MM.1S (cell line): ENCODE data around the gene GRID2IP.

Experiments
- DNase-seq: peaks from one replicate; pipeline ENCODE4 v3.0.0-alpha.2; 2015
- H2AFZ ChIP-seq: fragments of 300-600 bp; sonication (generic); 2 replicates; pipeline ENCODE4 v1.6.0; 2016; ENCODE audit warnings: antibody characterized with exemption, low read length
- H3F3A ChIP-seq: fragments of 300-600 bp; sonication (generic); 2 replicates; pipeline ENCODE4 v1.6.1; 2016; ENCODE audit warnings: mild to moderate bottlenecking, antibody characterized with exemption, low read length, moderate library complexity, mixed read lengths; ENCODE audit not compliant: insufficient read depth
- H3K27ac ChIP-seq: fragments of 300-600 bp; sonication (generic); 2 replicates; pipeline ENCODE4 v1.5.1; 2016; ENCODE audit warnings: mild to moderate bottlenecking, low read length
- H3K27me3 ChIP-seq: fragments of 300-600 bp; sonication (generic); replicated peaks from 2 replicates; pipeline ENCODE4 v1.6.0; 2016; ENCODE audit warnings: low read length; ENCODE audit not compliant: insufficient read depth
- H3K36me3 ChIP-seq: fragments of 300-600 bp; sonication (generic); replicated peaks from 2 replicates; pipeline ENCODE4 v1.6.1; 2016; ENCODE audit warnings: mild to moderate bottlenecking, low read length, mixed read lengths; ENCODE audit not compliant: insufficient read depth
- H3K4me1 ChIP-seq: fragments of 300-600 bp; sonication (generic); 2 replicates; pipeline ENCODE4 v1.6.1; 2016; ENCODE audit warnings: low read length, mixed read lengths
- H3K4me2 ChIP-seq: fragments of 300-600 bp; sonication (generic); 2 replicates; pipeline ENCODE4 v1.6.0; 2016; ENCODE audit warnings: low read depth, low read length
- H3K4me3 ChIP-seq: fragments of 300-600 bp; sonication (generic); 2 replicates; pipeline ENCODE4 v1.5.1; 2016; ENCODE audit warnings: low read length, mixed read lengths
- H3K79me2 ChIP-seq: fragments of 300-600 bp; sonication (generic); 2 replicates; pipeline ENCODE4 v1.6.1; 2016; ENCODE audit warnings: mixed run types, low read length, mixed read lengths
- H3K9ac ChIP-seq: fragments of 300-600 bp; sonication (generic); 2 replicates; pipeline ENCODE4 v1.6.1; 2016; ENCODE audit warnings: low read length, mixed read lengths
- H3K9me2 ChIP-seq: fragments of 300-600 bp; sonication (generic); replicated peaks from 2 replicates; pipeline ENCODE4 v1.6.1; 2016; ENCODE audit warnings: mild to moderate bottlenecking, low read length, mixed read lengths; ENCODE audit not compliant: insufficient read depth
- H3K9me3 ChIP-seq: fragments of 300-600 bp; sonication (generic); replicated peaks from 2 replicates; pipeline ENCODE4 v1.6.1; 2016; ENCODE audit warnings: mild to moderate bottlenecking, low read length, mixed read lengths; ENCODE audit not compliant: insufficient read depth
- H4K20me1 ChIP-seq: fragments of 300-600 bp; sonication (generic); 2 replicates; pipeline ENCODE4 v1.6.1; 2016; ENCODE audit warnings: mild to moderate bottlenecking, low read length, moderate library complexity, mixed read lengths; ENCODE audit not compliant: insufficient read depth
- CTCF ChIP-seq: fragments of 300-600 bp; sonication (generic); IDR thresholded peaks from 2 replicates; pipeline ENCODE4 v1.5.1; 2016; ENCODE audit warnings: antibody characterized with exemption, low read length, mixed read lengths
- EZH2 ChIP-seq: fragments of 300-600 bp; sonication (generic); optimal IDR thresholded peaks from 2 replicates; pipeline ENCODE3; 2017; ENCODE audit warnings: low read depth, mild to moderate bottlenecking, antibody characterized with exemption, low read length, mixed read lengths
- EZH2phosphoT487 ChIP-seq: fragments of 300-600 bp; sonication (generic); IDR thresholded peaks from 2 replicates; pipeline ENCODE4 v1.6.1; 2018; ENCODE audit warnings: antibody characterized with exemption, low read length

GRID2IP gene

GRCh38 chr7:6482307-6482706 lies 69.0 kb downstream of the GRID2IP start:
- Histone ChIP-seq H3K27me3 (no peaks in the 10 kb centered on the region), H3K9me2 (no peaks in the 10 kb centered on the region), H3K9ac (peak overlapping the region; percentile 83; the same call in 1 of the 2 replicates), H3K79me2 (peaks cover 66% of the 10 kb centered on the region), H3K4me1 (peaks cover 7% of the 10 kb centered on the region), H3F3A (no peaks in the 10 kb centered on the region), H3K4me2 (peak overlapping the region; percentile 74), H4K20me1 (peaks cover 16% of the 10 kb centered on the region), H3K27ac (no peak overlapping the region), H3K36me3 (no peaks in the 10 kb centered on the region), H2AFZ (no peak overlapping the region), H3K9me3 (no peaks in the 10 kb centered on the region), H3K4me3 (peak overlapping the region; percentile 90)
- no peak for DNase-seq
- TF ChIP-seq EZH2phosphoT487 (no peak), CTCF (no peak), EZH2 (no peak)

- Histone ChIP-seq H3K9me3 (no peaks in the 10 kb centered on the region), H3K9ac (no peak overlapping the region), H2AFZ (no peak overlapping the region), H3K9me2 (no peaks in the 10 kb centered on the region), H3K79me2 (peaks cover 74% of the 10 kb centered on the region), H4K20me1 (peaks cover 25% of the 10 kb centered on the region), H3K4me1 (peaks cover 9% of the 10 kb centered on the region), H3K4me2 (no peak overlapping the region), H3K27ac (no peak overlapping the region), H3K36me3 (no peaks in the 10 kb centered on the region; the same call in 1 of the 2 replicates), H3F3A (no peaks in the 10 kb centered on the region), H3K4me3 (no peak overlapping the region), H3K27me3 (no peaks in the 10 kb centered on the region)
- DNase-seq: no peak
- no peak for TF ChIP-seq EZH2phosphoT487
- TF ChIP-seq CTCF: no peak
- TF ChIP-seq EZH2: no peak
These were observed 69.8 kb downstream of the GRID2IP start for GRCh38 chr7:6481445-6481844.

GRCh38 chr7:6480323-6480660 lies 71.0 kb downstream of the GRID2IP start:
- no peak overlapping the region for H3K27ac ChIP-seq
- DNase-seq: no peak
- no peaks in the 10 kb centered on the region for H3K9me3 ChIP-seq
- H2AFZ ChIP-seq: no peak overlapping the region
- H3K27me3 ChIP-seq: no peaks in the 10 kb centered on the region
- no peaks in the 10 kb centered on the region for H3K9me2 ChIP-seq
- no peaks in the 10 kb centered on the region; the same call in 1 of the 2 replicates for H3K36me3 ChIP-seq
- peaks cover 36% of the 10 kb centered on the region for H4K20me1 ChIP-seq
- H3K4me1 ChIP-seq: peaks cover 11% of the 10 kb centered on the region
- H3F3A ChIP-seq: no peaks in the 10 kb centered on the region
- H3K4me3 ChIP-seq: no peak overlapping the region
- H3K79me2 ChIP-seq: peaks cover 86% of the 10 kb centered on the region
- no peak overlapping the region for H3K4me2 ChIP-seq
- no peak for TF ChIP-seq CTCF
- TF ChIP-seq EZH2phosphoT487: no peak
- no peak for TF ChIP-seq EZH2
- H3K9ac ChIP-seq: no peak overlapping the region
